ENCODE data around the gene TINAGL1. TPM values are rescaled to one million over a fixed set of nuclear protein-coding genes. Genes with fewer than 3 reads are reported as not detected.

The TINAGL1 gene
- total RNA-seq, 1 experiment from 2014 or later = 57.9 TPM

- BruUV-seq (replicated peaks) = no TSS peak
- Histone ChIP-seq H3K27me3 (ENCODE audit: insufficient read depth, low read length) (no peaks in the 10 kb centered on the region), H3K36me3 (ENCODE audit: control insufficient read depth in 1 of 2, insufficient read depth in 2 of 2, low read length in 2 of 2) (no peaks in the 10 kb centered on the region), H2AFZ (ENCODE audit: low read depth, low read length, poor library complexity, severe bottlenecking) (no peak overlapping the region), H3K79me2 (ENCODE audit: insufficient read depth, low read length) (no peaks in the 10 kb centered on the region), H3K9me3 (ENCODE audit: control insufficient read depth in 1 of 2, insufficient read depth in 1 of 2, low read depth in 1 of 2, low read length in 2 of 2) (no peaks in the 10 kb centered on the region), H3K4me1 (ENCODE audit: control insufficient read depth in 1 of 2, insufficient read depth in 2 of 2, low read length in 2 of 2) (peaks cover 31 to 71% of the 10 kb centered on the region in 2 experiments), H3K27ac (ENCODE audit: low read depth, low read length) (no peak overlapping the region), H3K4me2 (ENCODE audit: low read length) (no peak overlapping the region), H3K4me3 (replicated peaks in 1 of 2; ENCODE audit: low read depth in 1 of 2, low read length in 2 of 2) (no peak overlapping the region), H3K9me2 (ENCODE audit: insufficient read depth) (no peaks in the 10 kb centered on the region), H4K20me1 (ENCODE audit: insufficient read depth) (no peaks in the 10 kb centered on the region), H3K9ac (ENCODE audit: low read length) (no peak overlapping the region)
- ChIA-PET RAD21 (ENCODE audit: low non-redundant PET in 1 of 2, low total read pairs in 2 of 2, uncharacterized antibody in 2 of 2, unreplicated experiment in 2 of 2) (no interaction called here), POLR2A (no interaction called here), CTCF (interaction anchor here (1.4 kb wide), 1 partner anchor 18 kb away, joined by 6 read pairs; no protein-coding TSS in a partner anchor)
- no peak for ATAC-seq
- no peak for TF ChIP-seq REST (IDR thresholded peaks at IDR 0.05; ENCODE audit: low read depth)
- TF ChIP-seq ZBTB33 (IDR thresholded peaks at IDR 0.05; ENCODE audit: extremely low read depth, insufficient replicate concordance, low read length) = no peak
- no peak for TF ChIP-seq POLR2AphosphoS5 (IDR thresholded peaks at IDR 0.05; ENCODE audit: low read depth, low read length)
- TF ChIP-seq ZFX (IDR thresholded peaks at IDR 0.05) = no peak
- TF ChIP-seq CBX3 (IDR thresholded peaks at IDR 0.05; ENCODE audit: low read depth) = no peak
- no peak for TF ChIP-seq EZH2phosphoT487 (IDR thresholded peaks at IDR 0.05; ENCODE audit: borderline replicate concordance)
- no peak for TF ChIP-seq EGR1 (IDR thresholded peaks at IDR 0.05; ENCODE audit: low read depth)
- TF ChIP-seq FOSL1 (IDR thresholded peaks at IDR 0.05; ENCODE audit: low read depth) = no peak
- no peak for TF ChIP-seq TCF7L2 (IDR thresholded peaks at IDR 0.05; ENCODE audit: borderline replicate concordance, extremely low read depth, insufficient read depth, insufficient read length)
- no peak for TF ChIP-seq YY1 (IDR thresholded peaks at IDR 0.05; ENCODE audit: extremely low read depth, insufficient replicate concordance, low read depth, low read length)
- TF ChIP-seq SIN3A (IDR thresholded peaks at IDR 0.05; ENCODE audit: low read depth) = no peak
- no peak for TF ChIP-seq SP1 (IDR thresholded peaks at IDR 0.05; ENCODE audit: low read depth)
- DNase-seq (ENCODE audit: low read depth, low spot score) = no peak
- intact Hi-C loops (cut with micrococcal nuclease) = no loop called here
Observed at GRCh38 chr1:31569596-31570173, 6.6 kb upstream of the TINAGL1 start.
